NCI-H526 (cell line): ENCODE results near the gene FTL.
"Not testable (repeated sequence)": the region's sequence is repeated elsewhere in the genome, so short reads cannot be mapped to it uniquely, and the experiment has no call there.

ENCODE experiments used
- DNase-seq, 2 experiments: peaks; one replicate each; lab custom pipeline; 2025; lab: John Stamatoyannopoulos, UW

The FTL gene

DNA sequence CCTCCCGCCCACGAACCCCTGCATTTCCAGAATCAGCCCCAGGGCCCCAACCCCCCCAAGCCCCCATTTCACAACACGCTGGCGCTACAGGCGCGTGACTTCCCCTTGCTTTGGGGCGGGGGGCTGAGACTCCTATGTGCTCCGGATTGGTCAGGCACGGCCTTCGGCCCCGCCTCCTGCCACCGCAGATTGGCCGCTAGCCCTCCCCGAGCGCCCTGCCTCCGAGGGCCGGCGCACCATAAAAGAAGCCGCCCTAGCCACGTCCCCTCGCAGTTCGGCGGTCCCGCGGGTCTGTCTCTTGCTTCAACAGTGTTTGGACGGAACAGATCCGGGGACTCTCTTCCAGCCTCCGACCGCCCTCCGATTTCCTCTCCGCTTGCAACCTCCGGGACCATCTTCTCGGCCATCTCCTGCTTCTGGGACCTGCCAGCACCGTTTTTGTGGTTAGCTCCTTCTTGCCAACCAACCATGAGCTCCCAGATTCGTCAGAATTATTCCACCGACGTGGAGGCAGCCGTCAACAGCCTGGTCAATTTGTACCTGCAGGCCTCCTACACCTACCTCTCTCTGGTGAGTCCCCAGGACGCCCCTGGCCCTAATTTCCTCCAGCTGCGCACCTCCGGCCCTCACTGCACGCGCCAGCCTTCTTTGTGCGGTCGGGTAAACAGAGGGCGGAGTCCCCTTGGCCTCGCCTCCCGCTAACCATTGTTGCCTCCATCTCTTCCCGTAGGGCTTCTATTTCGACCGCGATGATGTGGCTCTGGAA is at the start of gene FTL:
Gene FTL, plus strand, starts transcription at position 270 of the 766 bp plus-strand sequence. Its CDS starts 199 bp downstream, at position 469.
- peak; percentile 83 to 97 for DNase-seq

DNA sequence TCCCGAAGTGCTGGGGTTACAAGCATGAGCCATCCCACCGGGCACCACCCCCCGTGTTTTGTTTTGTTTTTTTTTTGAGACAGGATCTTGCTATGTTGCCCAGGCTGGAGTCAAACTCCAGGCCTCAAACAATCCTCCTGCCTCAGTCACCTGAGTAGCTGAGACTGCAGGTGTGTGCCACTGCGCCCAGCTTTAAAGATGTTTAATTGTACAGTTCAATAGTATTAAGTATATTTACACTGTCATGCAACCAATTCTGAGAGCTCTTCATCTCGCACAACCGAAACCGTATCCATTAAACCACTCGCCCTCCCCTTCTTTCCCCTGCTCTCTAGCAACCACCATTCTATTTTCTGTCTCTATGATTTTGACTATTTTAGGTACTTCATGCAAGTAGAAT is 49.4 kb upstream of the FTL start:
- no peak for DNase-seq

DNA sequence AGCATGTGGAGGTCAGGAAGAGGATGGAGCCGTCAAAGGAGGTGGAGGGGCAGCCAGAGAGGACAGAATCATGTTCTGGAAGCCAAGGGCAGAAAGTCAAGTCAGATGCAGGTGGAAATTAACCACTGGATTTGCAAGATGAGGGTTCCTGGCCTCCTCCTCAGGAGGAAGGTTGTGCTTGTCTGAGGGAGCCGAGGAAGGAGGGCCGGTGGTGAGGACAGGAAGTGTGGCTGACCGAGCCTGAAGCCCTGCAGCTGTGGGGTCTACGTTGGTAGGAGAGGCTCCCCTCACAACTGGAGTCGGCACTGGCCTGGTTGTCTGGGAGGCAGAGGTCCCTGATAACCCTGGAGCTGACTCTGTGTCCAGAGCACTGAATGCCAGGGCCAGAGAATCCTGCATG is 47.0 kb upstream of the FTL start:
- no peak for DNase-seq

DNA sequence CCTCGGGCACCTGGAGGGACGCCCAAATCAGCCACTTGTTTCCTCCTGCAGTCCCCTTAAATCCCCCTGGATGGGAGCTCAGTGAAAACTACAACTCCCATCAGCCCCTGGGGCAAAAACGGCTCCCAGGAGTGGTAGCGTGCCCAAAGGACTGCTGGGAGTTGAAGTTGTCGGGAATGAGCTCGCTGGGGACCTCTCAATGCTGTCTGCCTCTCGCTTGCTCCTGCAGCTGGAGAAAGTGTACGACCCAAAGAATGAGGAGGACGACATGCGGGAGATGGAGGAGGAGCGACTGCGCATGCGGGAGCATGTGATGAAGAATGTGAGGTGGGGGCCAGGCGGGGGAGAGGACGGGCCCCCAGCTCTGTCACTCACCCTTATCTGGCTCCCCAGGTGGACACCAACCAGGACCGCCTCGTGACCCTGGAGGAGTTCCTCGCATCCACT is 46.3 kb upstream of the FTL start:
- peak in 1 of 2 experiments; percentile 50 for DNase-seq

DNA sequence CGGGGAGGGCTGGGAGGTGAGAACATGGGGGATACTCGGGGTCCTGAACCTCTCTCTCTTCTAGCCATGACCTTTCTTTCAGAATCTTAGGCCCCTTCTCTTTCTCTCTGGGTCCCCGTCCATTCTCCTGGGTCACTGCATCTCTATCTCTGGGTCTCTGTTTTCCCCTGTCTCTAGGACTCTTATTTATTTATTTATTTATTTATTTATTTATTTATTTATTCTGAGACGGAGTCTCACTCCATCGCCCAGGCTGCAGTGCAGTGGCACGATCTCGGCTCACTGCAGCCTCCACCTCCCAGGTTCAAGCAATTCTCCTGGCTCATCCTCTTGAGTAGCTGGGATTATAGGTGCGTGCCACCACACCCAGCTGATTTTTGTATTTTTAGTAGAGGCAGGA is 45.8 kb upstream of the FTL start:
- DNase-seq: not testable (repeated sequence)

DNA sequence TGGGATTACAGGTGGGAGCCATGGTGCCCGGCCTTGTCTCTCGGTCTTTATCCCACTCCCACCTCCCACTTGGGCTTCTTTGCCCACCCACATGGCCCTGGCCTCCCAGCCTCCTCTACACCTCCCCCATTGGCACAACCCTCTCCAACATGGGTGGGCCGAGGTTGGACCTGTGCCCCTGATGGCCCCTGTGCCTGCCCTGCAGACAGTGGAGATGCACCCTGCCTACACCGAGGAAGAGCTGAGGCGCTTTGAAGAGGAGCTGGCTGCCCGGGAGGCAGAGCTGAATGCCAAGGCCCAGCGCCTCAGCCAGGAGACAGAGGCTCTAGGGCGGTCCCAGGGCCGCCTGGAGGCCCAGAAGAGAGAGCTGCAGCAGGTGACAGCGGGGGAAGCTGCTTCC is 44.2 kb upstream of the FTL start:
- DNase-seq: no peak

DNA sequence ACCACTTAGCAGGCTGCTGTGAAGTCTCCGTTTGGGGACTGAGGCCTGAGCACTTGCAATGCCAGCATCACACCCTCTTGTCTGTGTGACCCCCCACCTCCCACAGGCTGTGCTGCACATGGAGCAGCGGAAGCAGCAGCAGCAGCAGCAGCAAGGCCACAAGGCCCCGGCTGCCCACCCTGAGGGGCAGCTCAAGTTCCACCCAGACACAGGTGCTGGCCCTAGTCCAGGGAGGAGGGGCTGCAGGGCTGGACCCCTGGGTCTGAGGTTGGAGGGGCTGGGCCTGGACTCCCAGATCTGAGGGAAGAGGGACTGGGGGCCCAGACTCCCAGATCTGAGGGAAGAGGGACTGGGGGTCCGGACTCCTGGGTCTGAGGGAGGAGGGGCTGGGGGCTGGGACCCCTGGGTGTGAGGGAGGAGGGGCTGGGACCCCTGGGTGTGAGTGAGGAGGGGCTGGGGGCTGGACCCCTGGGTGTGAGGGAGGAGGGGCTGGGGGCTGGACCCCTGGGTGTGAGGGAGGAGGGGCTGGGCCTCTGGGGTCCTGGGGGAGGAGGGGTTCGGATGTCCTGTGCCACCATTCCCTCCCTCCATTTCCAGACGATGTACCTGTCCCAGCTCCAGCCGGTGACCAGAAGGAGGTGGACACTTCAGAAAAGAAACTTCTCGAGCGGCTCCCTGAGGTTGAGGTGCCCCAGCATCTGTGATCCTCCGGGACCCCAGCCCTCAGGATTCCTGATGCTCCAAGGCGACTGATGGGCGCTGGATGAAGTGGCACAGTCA is 43.2 kb upstream of the FTL start:
- no peak for DNase-seq

DNA sequence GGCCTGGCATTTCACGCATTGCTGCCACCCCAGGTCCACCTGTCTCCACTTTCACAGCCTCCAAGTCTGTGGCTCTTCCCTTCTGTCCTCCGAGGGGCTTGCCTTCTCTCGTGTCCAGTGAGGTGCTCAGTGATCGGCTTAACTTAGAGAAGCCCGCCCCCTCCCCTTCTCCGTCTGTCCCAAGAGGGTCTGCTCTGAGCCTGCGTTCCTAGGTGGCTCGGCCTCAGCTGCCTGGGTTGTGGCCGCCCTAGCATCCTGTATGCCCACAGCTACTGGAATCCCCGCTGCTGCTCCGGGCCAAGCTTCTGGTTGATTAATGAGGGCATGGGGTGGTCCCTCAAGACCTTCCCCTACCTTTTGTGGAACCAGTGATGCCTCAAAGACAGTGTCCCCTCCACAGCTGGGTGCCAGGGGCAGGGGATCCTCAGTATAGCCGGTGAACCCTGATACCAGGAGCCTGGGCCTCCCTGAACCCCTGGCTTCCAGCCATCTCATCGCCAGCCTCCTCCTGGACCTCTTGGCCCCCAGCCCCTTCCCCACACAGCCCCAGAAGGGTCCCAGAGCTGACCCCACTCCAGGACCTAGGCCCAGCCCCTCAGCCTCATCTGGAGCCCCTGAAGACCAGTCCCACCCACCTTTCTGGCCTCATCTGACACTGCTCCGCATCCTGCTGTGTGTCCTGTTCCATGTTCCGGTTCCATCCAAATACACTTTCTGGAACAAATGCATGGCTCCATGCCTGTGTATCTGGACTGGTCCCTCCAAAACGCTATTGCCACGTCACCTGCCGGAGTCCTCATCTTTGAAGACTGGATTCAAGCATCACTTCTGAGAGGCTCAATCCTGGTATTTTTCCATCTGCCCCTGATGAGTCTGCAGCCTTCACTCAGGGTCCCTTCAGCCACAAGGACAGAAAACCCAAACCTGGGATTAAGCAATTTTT is 42.3 kb upstream of the FTL start:
- no peak for DNase-seq

DNA sequence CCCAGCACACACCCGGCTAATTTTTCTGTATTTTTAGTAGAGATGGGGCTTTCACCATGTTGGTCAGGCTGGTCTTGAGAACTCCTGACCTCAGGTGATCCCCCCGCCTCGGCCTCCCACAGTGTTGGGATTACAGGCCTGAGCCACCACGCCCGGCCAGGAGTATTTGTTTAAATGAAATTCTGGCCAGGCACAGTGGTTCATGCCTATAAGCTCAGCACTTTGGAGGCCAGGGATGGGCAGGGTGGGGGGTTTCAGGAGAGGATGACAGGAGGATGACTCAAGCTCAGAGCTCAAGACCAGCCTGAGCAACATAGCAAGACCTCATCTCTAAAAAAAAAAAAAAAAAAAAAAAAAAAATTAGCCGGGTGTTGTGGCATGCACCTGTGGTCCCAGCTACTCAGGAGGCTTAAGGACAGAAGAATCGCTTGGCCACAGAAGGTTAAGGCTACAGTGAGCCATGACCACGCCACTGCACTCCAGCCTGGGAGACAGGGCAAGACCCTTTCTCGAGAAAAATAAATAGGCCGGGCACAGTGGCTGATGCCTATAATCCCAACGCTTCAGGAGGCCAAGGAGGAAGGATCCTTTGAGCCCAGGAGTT is 39.8 kb upstream of the FTL start:
- DNase-seq: no peak

DNA sequence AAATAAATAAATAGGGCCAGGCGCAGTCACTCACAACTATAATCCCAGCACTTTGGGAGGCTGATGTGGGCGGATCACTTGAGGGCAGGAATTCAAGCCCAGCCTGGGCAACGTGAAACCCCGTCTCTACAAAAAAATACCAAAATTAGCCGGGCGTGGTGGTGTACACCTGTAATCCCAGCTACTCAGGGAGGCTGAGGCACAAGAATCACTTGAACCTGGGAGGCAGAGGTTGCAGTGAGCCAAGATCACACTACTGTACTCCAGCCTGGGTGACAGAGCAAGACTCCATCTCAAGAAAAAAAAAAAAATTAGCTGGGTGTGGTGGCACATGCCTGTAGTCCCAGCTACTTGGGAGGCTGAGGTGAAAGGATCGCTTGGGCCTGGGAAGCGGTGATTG is 39.2 kb upstream of the FTL start:
- DNase-seq: not testable (repeated sequence)

DNA sequence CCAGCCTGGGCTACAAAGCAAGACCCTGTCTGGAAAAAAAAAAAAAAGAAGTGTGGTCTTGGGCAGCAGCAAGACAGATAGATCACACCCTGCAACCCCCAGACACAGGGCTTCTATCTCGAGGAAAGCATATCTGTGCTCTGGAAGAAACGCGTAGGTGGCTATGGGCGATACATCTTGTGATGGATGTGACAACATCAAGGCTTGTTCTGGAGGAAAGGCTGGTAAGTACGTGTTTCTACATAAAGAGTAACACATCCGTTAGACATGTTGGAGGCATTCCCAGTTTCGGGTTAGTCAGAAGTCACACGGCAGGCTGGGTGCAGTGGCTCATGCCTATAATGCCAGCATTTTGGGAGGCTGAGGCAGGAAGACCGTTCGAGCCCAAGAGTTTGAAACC is 38.2 kb upstream of the FTL start:
- no peak for DNase-seq

DNA sequence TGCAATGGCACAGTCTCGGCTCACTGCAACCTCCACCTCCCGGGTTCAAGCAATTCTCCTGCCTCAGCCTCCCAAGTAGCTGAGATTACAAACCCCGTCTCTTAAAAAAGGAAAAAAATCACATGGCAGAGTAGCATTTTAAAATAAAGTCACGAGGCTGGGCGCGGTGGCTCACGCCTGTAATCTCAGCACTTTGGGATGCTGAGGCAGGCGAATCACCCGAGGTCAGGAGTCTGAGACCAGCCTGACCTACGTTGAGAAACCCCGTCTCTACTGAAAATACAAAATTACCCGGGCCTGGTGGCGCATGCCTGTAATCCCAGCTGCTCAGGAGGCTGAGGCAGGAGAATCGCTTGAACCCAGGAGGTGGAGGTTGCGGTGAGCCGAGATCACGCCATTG is 37.4 kb upstream of the FTL start:
- DNase-seq: not testable (repeated sequence)

DNA sequence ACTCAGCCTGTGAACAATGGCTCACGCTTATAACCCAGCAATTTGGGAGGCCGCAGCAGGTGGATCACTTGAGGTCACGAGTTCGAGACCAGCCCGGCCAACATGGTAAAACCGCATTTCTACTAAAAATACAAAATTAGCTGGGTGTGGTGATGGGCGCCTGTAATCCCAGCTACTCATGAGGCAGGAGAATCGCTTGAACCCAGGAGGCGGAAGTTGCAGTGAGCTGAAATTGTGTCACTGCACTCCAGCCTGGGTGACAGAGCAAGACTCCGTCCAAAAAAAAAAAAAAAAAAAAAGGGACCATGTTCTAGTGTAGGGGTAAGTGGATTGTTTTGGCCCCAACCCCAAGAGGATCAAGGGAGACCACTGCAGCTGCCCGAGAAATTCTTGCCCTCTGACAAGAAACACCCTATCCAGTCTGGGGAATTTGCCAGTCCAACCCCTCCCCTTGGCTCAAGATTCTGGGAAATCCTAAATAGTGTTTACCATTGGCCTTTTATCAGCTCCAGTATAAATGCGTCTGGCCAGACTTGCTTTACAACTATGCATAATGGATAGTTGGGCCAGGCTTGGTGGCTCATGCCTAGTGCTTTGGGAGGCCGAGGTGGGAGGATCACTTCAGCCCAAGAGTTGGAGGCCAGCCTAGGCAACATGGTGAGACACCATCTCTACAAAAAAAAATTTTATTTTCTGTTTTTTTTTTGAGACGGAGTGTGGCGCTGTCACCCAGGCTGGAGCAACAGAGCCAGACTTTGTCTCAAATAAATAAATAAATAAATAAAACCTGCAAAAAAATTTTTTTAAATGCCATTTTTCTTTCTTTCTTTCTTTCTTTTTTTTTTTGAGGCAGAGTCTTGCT is 36.7 kb upstream of the FTL start:
- no peak for DNase-seq

DNA sequence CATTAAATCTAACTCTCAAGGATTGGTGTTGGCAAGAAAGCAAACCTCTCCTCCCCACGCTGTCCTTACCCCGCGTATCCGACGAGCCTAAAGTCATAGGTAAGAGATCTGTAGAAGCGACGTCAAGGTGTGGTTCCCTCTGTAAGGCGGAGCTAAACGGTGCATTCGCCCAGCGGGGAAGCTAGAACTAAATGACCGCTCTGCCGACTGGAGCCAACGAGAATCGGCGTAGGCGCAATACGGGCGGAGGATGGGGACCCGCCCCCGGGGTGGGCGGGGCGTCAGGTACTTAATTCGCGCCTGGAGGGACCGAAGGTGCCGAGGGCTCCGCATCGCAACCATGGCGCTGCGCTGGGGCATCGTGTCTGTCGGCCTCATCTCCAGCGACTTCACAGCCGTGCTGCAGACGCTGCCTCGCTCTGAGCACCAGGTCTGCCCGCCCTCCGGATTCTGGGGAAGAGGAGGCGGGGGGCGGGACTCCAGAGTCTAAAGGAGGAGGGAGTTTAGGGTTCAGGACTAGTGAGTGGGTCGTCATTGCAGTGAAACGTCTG is 31.7 kb upstream of the FTL start, which contains the start of gene DHDH:
Gene DHDH, plus strand, starts transcription at position 318 of the 551 bp plus-strand sequence. Its CDS starts 23 bp downstream, at position 341.
- peak; percentile 88 to 96 for DNase-seq

DNA sequence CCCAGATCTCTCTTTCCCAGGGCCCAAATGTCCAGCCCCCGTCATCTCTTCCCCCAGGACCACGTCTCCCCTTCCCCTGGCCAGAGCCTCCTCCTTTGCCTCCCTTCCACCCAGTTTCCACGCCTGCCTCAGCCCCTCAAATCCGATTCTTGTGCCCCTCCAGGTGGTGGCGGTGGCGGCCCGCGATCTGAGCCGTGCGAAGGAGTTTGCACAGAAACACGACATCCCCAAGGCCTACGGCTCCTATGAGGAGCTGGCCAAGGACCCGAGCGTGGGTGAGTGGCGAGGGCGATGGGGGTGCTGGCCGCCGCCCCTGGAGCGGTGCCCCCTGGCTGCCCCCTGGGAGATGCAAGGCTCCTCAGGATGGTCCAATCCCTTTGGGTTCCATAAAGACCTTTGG is 30.3 kb upstream of the FTL start:
- no peak for DNase-seq

DNA sequence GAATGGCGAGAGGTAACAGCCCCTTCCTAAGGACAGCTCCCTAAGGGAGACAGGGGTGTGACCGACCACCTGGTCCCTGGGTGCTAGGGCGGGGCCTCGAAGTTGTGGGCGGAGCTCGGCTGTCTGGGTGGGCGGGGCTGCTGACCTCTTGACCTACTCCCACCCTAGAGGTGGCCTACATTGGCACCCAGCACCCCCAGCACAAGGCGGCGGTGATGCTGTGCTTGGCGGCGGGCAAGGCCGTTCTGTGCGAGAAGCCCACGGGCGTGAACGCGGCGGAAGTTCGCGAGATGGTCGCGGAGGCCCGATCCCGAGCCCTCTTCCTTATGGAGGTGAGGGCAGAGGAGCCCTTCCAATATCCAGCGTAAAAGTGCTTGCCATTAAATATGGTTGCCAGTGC is 29.2 kb upstream of the FTL start:
- no peak for DNase-seq

DNA sequence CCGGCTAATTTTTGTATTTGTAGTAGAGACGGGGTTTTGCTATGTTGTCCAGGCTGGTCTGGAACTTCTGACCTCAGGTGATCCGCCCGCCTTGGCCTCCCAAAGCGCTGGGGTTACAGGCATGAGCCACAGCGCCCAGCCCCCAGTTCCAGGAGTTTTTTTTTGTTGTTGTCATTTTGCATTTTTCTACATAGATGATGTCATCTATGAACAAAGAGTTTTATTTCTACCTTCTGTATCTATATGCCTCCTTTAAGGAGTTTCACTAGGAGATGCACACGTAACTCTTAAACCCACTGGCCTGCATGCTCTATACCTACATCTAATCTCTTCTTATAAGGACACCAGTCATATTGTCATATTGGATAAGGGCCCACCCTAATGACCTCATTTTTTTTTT is 26.9 kb upstream of the FTL start:
- no peak for DNase-seq

DNA sequence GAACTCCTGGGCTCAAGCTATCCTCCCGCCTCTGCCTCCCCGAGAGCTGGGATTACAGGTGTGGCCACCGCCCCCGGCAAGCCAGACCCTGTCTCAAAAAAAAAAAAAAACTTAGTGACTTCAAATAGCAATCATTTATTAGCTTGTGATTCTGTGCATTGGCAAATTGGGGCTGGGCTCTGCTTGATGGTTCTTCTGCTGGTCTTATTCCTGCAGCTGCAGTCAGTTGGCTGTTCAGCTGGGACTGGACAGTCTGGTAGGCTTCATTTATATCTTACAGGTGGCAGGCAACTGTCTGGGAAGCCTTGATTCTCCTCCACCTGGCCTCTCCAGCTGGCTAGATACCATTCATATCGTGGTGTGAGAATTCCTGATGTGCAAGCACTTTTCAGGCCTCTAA is 24.2 kb upstream of the FTL start:
- DNase-seq: no peak

DNA sequence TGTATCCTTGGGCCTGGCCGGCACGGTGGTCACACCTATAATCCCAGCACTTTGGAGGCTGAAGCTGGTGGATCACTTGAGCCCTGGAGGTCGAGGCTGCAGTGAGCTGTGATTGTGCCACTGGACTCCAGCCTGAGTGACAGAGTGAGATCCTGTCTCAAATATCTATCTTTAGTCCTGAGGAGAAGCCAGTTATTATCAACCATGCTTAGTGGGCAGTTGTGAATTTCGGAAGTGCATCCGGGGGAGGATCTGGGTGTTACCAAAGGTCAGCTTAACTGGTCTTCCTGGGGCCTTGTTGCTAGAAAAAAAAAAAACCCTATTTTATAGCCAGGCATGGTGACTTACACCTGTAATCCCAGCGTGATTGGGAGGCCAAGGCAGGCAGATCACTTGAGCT is 22.0 kb upstream of the FTL start:
- no peak for DNase-seq

DNA sequence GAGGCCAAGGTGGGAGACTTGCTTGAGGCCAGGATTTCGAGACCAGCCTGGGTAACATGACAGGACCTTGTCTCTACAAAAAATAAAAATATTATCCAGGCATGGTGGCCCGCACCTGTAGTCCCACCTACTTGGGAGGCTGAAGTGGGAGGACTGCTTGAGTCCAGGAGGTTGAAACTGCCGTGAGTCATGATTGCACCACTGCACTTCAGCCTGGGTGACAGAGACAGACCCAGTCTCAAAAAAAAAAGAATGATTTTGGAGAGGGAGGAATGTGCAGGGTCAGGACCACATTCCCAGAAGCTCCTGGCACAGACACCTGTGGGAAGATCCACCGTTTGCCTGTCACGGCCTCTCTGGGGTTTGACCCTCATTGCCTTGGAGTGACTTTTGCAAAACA is 19.7 kb upstream of the FTL start:
- DNase-seq: no peak
